PC-9 (cell line): ENCODE data around the gene RHOB. TPM values are rescaled to one million over a fixed set of nuclear protein-coding genes. Genes with fewer than 3 reads are reported as not detected.

Experiments used
- BruUV-seq: library from RNA; stranded (reverse); fragments of 400-500 nt; replicated peaks from 2 replicates; lab custom pipeline; 2021; lab: Mats Ljungman, UMichigan
- CTCF ChIA-PET: fragments of 300-600 bp; sonication (Branson Sonifier 250); formaldehyde crosslinking; loops from one replicate; lab custom pipeline; 2022; ENCODE audit warnings: antibody characterized with exemption; lab: Charles Lee
- POLR2A ChIA-PET: fragments of 300-600 bp; sonication (Branson Sonifier 250); formaldehyde crosslinking; loops from one replicate; lab custom pipeline; 2022; ENCODE audit warnings: antibody characterized with exemption; ENCODE audit not compliant: unreplicated experiment; lab: Charles Lee
- DNase-seq, 2 experiments: peaks; one replicate each; pipeline versions ENCODE4 v3.0.0 to v3.0.0-alpha.2; 2015 to 2022; ENCODE audit warnings: mixed read lengths in 1 of 2
- H2AFZ ChIP-seq: fragments of 200-600 bp; sonication (generic); 2 replicates; pipeline ENCODE4 v1.8.1; 2017; ENCODE audit warnings: antibody characterized with exemption
- H3F3A ChIP-seq: fragments of 200-600 bp; sonication (generic); 2 replicates; pipeline ENCODE4 v1.8.1; 2017; ENCODE audit warnings: antibody characterized with exemption, mild to moderate bottlenecking, low read depth; ENCODE audit not compliant: insufficient read depth
- H3K27ac ChIP-seq: fragments of 200-600 bp; sonication (generic); 2 replicates; pipeline ENCODE4 v1.6.1; 2016; ENCODE audit warnings: mixed run types
- H3K27me3 ChIP-seq: fragments of 200-600 bp; sonication (generic); 2 replicates; pipeline ENCODE4 v1.6.1; 2016; ENCODE audit warnings: low read depth, mixed run types; ENCODE audit not compliant: insufficient read depth
- H3K36me3 ChIP-seq: fragments of 200-600 bp; sonication (generic); 2 replicates; pipeline ENCODE4 v1.6.1; 2016; ENCODE audit warnings: low read depth, mixed run types
- H3K4me1 ChIP-seq: fragments of 200-600 bp; sonication (generic); replicated peaks from 2 replicates; pipeline ENCODE4 v1.6.1; 2016; ENCODE audit warnings: mixed run types; ENCODE audit not compliant: insufficient read depth
- H3K4me2 ChIP-seq: fragments of 200-600 bp; sonication (generic); 2 replicates; pipeline ENCODE4 v1.6.1; 2017; ENCODE audit warnings: mixed run types
- H3K4me3 ChIP-seq: fragments of 200-600 bp; sonication (generic); 2 replicates; pipeline ENCODE4 v1.6.1; 2016; ENCODE audit warnings: mixed run types
- H3K79me2 ChIP-seq: fragments of 200-600 bp; sonication (generic); 2 replicates; pipeline ENCODE4 v1.6.1; 2017; ENCODE audit warnings: low read depth, mixed run types
- H3K9me2 ChIP-seq: fragments of 200-600 bp; sonication (generic); 2 replicates; pipeline ENCODE4 v1.8.1; 2017; ENCODE audit warnings: mild to moderate bottlenecking; ENCODE audit not compliant: insufficient read depth
- H3K9me3 ChIP-seq: fragments of 200-600 bp; sonication (generic); 2 replicates; pipeline ENCODE4 v1.8.1; 2016; ENCODE audit warnings: low read depth; ENCODE audit not compliant: insufficient read depth
- H4K20me1 ChIP-seq: fragments of 200-600 bp; sonication (generic); 2 replicates; pipeline ENCODE4 v1.8.1; 2017; ENCODE audit not compliant: insufficient read depth
- CTCF ChIP-seq: fragments of 200-600 bp; sonication (generic); conservative IDR thresholded peaks from 2 replicates; pipeline ENCODE4 v1.6.1; 2017; ENCODE audit warnings: mixed run types, antibody characterized with exemption, mild to moderate bottlenecking, moderate library complexity
- EZH2 ChIP-seq: fragments of 200-600 bp; sonication (generic); IDR thresholded peaks from 2 replicates; pipeline ENCODE4 v1.8.0; 2017; ENCODE audit warnings: antibody characterized with exemption, low read depth
- intact Hi-C: fragments of 100-400 bp; cut with micrococcal nuclease; formaldehyde crosslinking; loops from one replicate; pipeline ENCODE4 v1.10.0; 2022; ENCODE audit not compliant: unreplicated experiment
- total RNA-seq: library from RNA; stranded (reverse); gene quantifications from 2 replicates; pipeline ENCODE4 v1.2.3, GENCODE V29; 2021

The RHOB gene
- total RNA-seq, 1 experiment from 2014 or later, result 39.3 TPM

- intact Hi-C loops, result no loop called here
- CTCF ChIA-PET, result interaction anchor here (0.6 kb wide), 3 partner anchors 12 to 23 kb away, joined by 3 to 4 read pairs (median 3); no protein-coding TSS in a partner anchor
Measured at GRCh38 chr2:20425371-20425881, 21.4 kb upstream of the RHOB start.

GRCh38 chr2:20425884-20426283 lies 21.0 kb upstream of the RHOB start:
- Histone ChIP-seq H3K27ac (no peak overlapping the region), H2AFZ (no peak overlapping the region), H3K4me3 (no peak overlapping the region), H3K27me3 (no peaks in the 10 kb centered on the region), H3K36me3 (no peaks in the 10 kb centered on the region), H3K79me2 (no peaks in the 10 kb centered on the region), H3K4me2 (no peak overlapping the region), H4K20me1 (no peaks in the 10 kb centered on the region), H3F3A (no peaks in the 10 kb centered on the region; the same call in 1 of the 2 replicates), H3K9me3 (no peaks in the 10 kb centered on the region), H3K4me1 (0 out of 2 replicates have a peak, but pooled peaks cover 16% of the 10 kb centered on the region), H3K9me2 (no peaks in the 10 kb centered on the region)
- no TSS peak for BruUV-seq
- DNase-seq, result no peak
- ChIA-PET CTCF (interaction anchor here (0.6 kb wide), 3 partner anchors 11 to 23 kb away, joined by 3 to 4 read pairs (median 3); no protein-coding TSS in a partner anchor), POLR2A (no interaction called here)
- intact Hi-C loops, result no loop called here
- TF ChIP-seq EZH2 (no peak), CTCF (no peak)

More at GRCh38 chr2:20425371-20425881, 21.4 kb upstream of the RHOB start:
- no TSS peak for BruUV-seq
- 0 out of 2 replicates have a peak, but pooled peaks cover 16% of the 10 kb centered on the region for H3K4me1 ChIP-seq
- H3F3A ChIP-seq, result no peaks in the 10 kb centered on the region; the same call in 1 of the 2 replicates
- no peak for TF ChIP-seq CTCF
- TF ChIP-seq EZH2, result no peak
- H3K36me3 ChIP-seq, result no peaks in the 10 kb centered on the region
- no peak overlapping the region for H3K4me3 ChIP-seq
- H3K9me2 ChIP-seq, result no peaks in the 10 kb centered on the region
- DNase-seq, result no peak
- H4K20me1 ChIP-seq, result no peaks in the 10 kb centered on the region
- H3K4me2 ChIP-seq, result no peak overlapping the region; the same call in 1 of the 2 replicates
- H3K79me2 ChIP-seq, result no peaks in the 10 kb centered on the region
- POLR2A ChIA-PET, result interaction anchor here (1.0 kb wide), 1 partner anchor 21 kb away, joined by 6 read pairs; the partner anchor contains the start of gene RHOB
- H3K9me3 ChIP-seq, result no peaks in the 10 kb centered on the region
- H3K27me3 ChIP-seq, result no peaks in the 10 kb centered on the region
- no peak overlapping the region for H3K27ac ChIP-seq
- no peak overlapping the region for H2AFZ ChIP-seq

GRCh38 chr2:20427931-20428526 lies 18.8 kb upstream of the RHOB start:
- Histone ChIP-seq H3K36me3 (no peaks in the 10 kb centered on the region), H3F3A (no peaks in the 10 kb centered on the region; the same call in 1 of the 2 replicates), H3K4me2 (no peak overlapping the region), H2AFZ (no peak overlapping the region), H3K9me3 (no peaks in the 10 kb centered on the region), H3K27me3 (no peaks in the 10 kb centered on the region), H3K4me1 (0 out of 2 replicates have a peak, but pooled peaks cover 8% of the 10 kb centered on the region), H3K79me2 (no peaks in the 10 kb centered on the region), H3K9me2 (no peaks in the 10 kb centered on the region), H3K27ac (no peak overlapping the region), H4K20me1 (no peaks in the 10 kb centered on the region), H3K4me3 (no peak overlapping the region)
- POLR2A ChIA-PET, result no interaction called here
- no TSS peak for BruUV-seq
- intact Hi-C loops, result no loop called here
- CTCF ChIA-PET, result interaction anchor here (0.6 kb wide), 1 partner anchor 25 kb away, joined by 5 read pairs; no protein-coding TSS in a partner anchor
- no peak for DNase-seq
- TF ChIP-seq EZH2 (no peak), CTCF (no peak)
